ENCODE data around the gene TM2D3. TPM values are rescaled to one million over a fixed set of nuclear protein-coding genes. Genes with fewer than 3 reads are reported as not detected.

TM2D3 gene
- polyA plus RNA-seq, 3 donors = 64.4 to 74.1 (median 66.0) TPM

- no peak for DNase-seq (ENCODE audit: low read depth in 3 of 3, low spot score in 2 of 3)
Observed at GRCh38 chr15:101609742-101610610, 42.2 kb downstream of the TM2D3 start.

- no peak for DNase-seq (ENCODE audit: low read depth in 3 of 3, low spot score in 2 of 3)
Observed at GRCh38 chr15:101608201-101608600, 44.0 kb downstream of the TM2D3 start.

- no peak for DNase-seq (ENCODE audit: low read depth in 3 of 3, low spot score in 2 of 3)
Observed at GRCh38 chr15:101607108-101607507, 45.1 kb downstream of the TM2D3 start.

GRCh38 chr15:101604124-101604874 is 47.9 kb downstream of the TM2D3 start:
- DNase-seq (ENCODE audit: low read depth in 3 of 3, low spot score in 2 of 3) = no peak

- DNase-seq (ENCODE audit: low read depth in 3 of 3, low spot score in 2 of 3) = no peak
Observed at GRCh38 chr15:101602801-101603200, 49.4 kb downstream of the TM2D3 start.

- no peak for DNase-seq (ENCODE audit: low read depth in 3 of 3, low spot score in 2 of 3)
Observed at GRCh38 chr15:101600035-101600434, 52.1 kb downstream of the TM2D3 start.

GRCh38 chr15:101599091-101599490 is 53.1 kb downstream of the TM2D3 start:
- DNase-seq (ENCODE audit: low read depth in 3 of 3, low spot score in 2 of 3) = no peak

- DNase-seq (ENCODE audit: low read depth in 3 of 3, low spot score in 2 of 3) = no peak
Observed at GRCh38 chr15:101597360-101597928, 54.7 kb downstream of the TM2D3 start.

- DNase-seq (ENCODE audit: low read depth in 3 of 3, low spot score in 2 of 3) = no peak
Observed at GRCh38 chr15:101596633-101597032, 55.5 kb downstream of the TM2D3 start.

Other genes with a start within 250 kb of the TM2D3 start
- 1 to 10 TPM; 6.5 to 9.2 (median 7.3) TPM for gene PCSK6, start 162.7 kb downstream of the TM2D3 start, polyA plus RNA-seq (ENCODE audit: insufficient read length in 3 of 3)
- gene TARS3, start 72.1 kb upstream of the TM2D3 start, polyA plus RNA-seq (ENCODE audit: insufficient read length in 3 of 3) = 10 to 100 TPM; 18.0 to 22.8 (median 21.1) TPM
- gene OR4F6, start 151.1 kb upstream of the TM2D3 start, polyA plus RNA-seq (ENCODE audit: insufficient read length in 3 of 3) = not detected
- gene OR4F15, start 159.8 kb upstream of the TM2D3 start, polyA plus RNA-seq (ENCODE audit: insufficient read length in 3 of 3) = not detected

All from right renal cortex interstitium (tissue), 3 donors.